Suppressor macrophage (primary cell): ENCODE data around the gene NXPE3.
A peak's percentile ranks its signal among the peaks of the same experiment; 100 is the strongest.
"Not testable (repeated sequence)": the region's sequence is repeated elsewhere in the genome, so short reads cannot be mapped to it uniquely, and the experiment has no call there.

Experiments used
- DNase-seq, 4 experiments: peaks; one replicate each; pipeline ENCODE4 v3.0.0-alpha.2; 2020 to 2022
- total RNA-seq, 17 experiments: gene quantifications; one replicate each; lab custom pipeline; 2026; ENCODE audit warnings: mixed read lengths in 6 of 17, inconsistent platforms in 3 of 17; lab: John Stamatoyannopoulos, UW

The NXPE3 gene
- 4.2 to 41.7 (median 22.9) reads per million in 17 experiments for total RNA-seq

DNA sequence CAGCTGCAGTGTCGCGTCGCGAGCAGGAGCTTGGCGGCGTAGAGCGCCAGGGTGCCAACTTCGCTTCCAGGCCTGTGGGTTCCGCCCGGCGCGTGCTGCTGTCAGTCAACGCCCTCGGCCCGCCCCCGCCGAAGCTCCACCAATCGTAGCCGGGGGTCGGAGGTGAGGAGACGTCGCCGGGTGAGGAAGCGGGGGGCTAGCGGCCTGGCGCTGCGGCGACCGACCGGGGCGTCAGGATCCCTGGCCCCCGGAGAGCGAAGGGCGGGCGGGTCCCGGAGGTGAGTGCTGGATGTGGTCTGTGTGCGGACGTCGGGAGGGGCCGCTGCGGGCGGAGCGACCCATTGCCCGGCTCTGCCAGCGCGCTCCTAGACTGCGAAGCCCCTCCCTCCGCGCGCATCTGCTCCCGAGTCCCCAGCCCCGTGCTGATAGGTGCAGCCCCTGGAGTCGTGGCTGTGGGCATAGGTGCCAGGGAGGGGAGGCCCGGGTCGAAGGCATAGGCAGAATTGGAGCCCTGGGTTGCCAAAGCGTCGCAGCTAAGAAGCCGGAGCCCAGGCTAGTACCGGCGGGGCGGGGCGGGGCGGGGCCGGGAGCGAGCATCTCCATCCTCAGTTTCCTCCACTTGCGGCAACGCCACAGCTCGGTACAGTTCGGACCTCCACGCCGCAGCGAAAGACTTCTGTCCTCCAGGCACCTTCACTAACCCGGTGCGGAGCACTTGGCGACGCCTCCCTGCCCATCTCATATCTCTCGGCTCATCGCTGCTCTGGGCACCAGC lies at the start of gene NXPE3:
NXPE3 (plus strand) TSS at position 165 of the 775 bp plus-strand sequence. CDS start 6,386 bp downstream, outside the sequence.
- DNase-seq: peak; percentile 81 to 95 (median 88)

DNA sequence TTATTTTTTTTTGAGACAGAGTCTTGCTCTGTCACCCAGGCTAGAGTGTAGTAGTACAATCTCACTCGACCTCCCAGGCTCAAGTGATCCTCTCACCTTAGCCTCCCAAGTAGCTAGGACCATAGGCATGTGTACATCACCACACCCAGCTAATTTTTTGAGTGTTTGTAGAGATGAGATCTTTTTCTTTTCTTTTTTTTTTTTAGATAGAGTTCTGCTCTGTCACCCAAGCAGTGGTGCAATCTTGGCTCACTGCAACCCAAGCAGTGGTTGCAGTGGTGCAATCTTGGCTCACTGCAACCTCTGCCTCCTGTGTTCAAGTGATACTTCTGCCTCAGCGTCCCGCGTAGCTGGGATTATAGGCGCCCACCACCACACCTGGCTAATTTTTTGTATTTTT lies 49.4 kb upstream of the NXPE3 start:
- no peak for DNase-seq

DNA sequence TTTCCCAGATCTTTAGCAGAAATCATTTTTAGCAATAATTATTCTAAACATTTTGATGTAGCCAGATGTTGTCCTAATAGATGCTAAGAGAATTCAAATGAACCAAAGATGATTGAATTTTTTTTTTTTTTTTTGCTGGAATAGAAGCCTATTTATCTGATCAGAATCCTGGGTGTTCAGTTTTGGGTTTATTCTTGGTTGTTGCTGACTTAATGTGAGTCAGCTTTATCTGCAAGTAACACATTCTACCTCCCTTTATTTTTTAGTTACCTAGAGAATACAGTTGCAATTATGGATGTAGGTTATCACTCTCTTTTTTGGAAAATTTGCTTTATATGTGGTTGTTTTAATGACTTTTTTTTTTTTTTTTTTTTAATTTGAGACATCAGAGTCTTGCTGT lies 48.2 kb upstream of the NXPE3 start:
- DNase-seq: no peak

DNA sequence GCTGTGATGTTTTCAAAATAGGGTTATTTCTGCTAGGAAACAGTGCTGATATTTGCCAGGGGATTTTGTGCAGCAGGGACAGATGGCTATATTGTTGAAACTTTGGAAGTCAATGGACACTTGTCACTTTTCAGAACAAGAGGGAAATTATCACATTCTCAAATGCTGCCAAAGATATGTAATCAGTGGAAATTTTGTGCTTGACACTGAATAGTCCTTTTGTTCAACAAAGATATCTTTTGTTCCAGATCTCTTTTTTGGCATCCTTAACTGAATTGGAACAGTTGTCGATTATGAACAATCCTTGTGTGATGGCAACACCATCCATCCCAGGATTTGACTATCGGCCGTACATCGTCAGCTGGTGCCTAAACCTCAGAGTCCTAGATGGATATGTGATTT lies 46.8 kb upstream of the NXPE3 start:
- DNase-seq: no peak

DNA sequence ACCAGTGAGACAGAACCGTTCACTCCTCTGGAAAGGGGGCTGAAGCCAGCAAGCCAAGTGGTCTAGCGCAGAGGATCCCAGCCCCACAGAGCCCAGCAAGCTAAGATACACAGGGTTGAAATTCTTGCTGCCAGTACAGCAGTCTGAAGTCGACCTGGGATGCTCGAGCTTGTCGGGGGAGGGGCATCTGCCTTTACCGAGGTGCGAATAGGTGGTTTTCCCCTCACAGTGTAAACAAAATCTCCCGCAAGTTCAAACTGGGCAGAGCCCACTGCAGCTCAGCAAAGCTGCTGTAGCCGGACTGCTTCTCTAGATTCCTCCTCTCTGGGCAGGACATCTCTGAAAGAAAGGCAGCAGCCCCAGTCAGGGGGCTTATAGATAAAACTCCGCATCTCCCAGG lies 43.2 kb upstream of the NXPE3 start:
- DNase-seq: no peak

DNA sequence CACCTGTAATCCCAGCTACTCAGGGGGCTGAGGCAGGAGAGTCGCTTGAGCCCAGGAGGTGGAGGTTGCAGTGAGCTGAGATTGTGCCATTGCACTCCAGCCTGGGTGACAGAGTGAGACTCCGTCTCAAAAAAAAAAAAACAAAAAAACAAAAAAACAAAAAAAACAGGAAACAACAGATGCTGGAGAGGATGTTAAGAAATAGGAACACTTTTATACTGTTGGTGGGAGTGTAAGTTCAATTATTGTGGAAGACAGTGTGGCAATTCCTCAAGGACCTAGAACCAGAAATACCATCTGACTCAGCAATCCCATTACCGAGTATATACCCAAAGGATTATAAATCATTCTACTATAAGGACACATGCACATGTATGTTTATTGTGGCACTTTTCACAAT lies 37.1 kb upstream of the NXPE3 start:
- DNase-seq: not testable (repeated sequence)

DNA sequence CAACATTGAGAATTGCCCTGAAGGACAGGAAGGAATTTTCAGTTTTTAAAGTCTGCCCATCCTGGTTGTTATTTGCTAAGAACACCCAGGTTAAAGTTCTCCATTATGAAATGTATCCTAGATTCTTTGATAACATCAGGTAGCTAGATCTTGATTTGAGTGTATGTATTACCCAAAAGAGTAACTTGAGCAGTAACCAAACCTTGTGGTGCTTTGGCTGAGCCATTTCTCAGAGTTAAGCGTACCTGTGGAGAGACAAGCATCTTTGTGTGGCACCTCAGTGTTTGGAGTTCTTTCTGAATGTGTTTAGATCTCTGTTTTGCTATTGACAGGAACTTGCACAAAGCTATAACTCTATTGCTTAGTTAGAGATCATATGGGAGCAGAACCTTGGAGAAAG lies 34.2 kb upstream of the NXPE3 start:
- DNase-seq: no peak

DNA sequence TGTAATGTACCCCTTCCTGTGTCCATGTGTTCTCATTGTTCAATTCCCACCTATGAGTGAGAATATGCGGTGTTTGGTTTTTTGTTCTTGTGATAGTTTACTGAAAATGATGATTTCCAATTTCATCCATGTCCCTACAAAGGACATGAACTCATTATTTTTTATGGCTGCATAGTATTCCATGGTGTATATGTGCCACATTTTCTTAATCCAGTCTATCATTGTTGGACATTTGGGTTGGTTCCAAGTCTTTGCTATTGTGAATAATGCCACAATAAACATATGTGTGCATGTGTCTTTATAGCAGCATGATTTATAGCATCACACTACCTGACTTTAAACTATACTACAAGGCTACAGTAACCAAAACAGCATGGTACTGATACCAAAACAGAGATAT lies 33.1 kb upstream of the NXPE3 start:
- not testable (repeated sequence) for DNase-seq

DNA sequence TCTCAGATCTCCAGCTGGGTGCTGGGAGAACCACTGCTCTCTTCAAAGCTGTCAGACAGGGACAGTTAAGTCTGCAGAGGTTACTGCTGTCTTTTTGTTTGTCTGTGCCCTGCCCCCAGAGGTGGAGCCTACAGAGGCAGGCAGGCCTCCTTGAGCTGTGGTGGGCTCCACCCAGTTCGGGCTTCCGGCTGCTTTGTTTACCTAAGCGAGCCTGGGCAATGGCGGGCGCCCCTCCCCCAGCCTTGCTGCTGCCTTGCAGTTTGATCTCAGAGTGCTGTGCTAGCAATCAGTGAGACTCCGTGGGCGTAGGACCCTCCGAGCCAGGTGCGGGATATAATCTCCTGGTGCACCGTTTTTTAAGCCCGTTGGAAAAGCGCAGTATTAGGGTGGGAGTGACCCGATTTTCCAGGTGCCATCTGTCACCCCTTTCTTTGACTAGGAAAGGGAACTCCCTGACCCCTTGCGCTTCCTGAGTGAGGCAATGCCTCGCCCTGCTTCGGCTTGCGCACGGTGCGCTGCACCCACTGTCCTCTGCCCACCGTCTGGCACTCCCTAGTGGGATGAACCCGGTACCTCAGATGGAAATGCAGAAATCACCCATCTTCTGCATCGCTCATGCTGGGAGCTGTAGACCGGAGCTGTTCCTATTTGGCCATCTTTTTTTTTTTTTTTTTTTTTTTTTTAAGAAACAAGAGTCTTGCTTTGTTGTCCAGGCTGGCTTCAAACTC lies 25.5 kb upstream of the NXPE3 start:
- DNase-seq: not testable (repeated sequence)

DNA sequence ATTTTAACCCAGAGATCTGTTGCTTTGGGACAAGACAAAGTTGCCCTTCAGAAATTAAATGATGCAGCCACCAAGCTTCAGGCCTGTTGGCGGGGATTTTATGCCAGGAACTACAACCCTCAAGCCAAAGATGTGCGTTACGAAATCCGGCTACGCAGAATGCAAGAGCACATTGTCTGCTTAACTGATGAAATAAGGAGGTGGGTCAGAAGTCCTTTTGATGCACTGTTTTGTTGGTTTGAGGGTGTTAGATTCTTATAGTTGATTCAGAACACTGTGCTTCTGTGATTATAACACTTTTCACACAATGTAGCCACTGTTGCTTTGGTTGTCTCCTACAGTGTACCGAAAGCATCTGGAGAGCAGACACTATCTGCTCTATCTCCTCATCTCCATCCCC lies 20.8 kb upstream of the NXPE3 start:
- DNase-seq: no peak

DNA sequence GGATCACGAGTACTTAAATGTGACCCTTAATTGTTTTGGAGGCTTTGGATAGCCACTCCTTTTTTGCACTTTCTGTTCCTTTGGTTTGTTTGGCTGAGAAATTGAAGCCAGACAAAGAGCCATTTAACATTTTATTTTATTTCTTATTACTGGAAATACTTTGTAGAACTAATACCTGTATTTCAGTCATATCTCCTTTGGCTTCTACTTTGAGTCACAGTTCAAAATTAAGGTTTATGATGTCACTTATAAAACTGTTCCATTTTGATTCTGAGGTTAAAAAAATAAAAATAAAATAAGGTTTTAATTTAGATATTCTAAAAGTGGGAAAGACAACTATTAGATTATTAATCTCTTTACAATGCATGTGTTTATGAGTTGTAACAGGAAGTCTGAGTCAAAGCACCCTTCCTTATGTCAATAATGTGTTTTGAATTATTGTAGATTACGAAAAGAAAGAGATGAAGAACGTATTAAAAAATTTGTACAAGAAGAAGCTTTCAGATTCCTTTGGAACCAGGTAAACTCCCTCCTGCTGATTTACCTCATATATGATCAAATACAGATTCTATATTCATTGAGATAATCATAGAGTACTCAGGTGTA lies 16.9 kb upstream of the NXPE3 start:
- no peak for DNase-seq

DNA sequence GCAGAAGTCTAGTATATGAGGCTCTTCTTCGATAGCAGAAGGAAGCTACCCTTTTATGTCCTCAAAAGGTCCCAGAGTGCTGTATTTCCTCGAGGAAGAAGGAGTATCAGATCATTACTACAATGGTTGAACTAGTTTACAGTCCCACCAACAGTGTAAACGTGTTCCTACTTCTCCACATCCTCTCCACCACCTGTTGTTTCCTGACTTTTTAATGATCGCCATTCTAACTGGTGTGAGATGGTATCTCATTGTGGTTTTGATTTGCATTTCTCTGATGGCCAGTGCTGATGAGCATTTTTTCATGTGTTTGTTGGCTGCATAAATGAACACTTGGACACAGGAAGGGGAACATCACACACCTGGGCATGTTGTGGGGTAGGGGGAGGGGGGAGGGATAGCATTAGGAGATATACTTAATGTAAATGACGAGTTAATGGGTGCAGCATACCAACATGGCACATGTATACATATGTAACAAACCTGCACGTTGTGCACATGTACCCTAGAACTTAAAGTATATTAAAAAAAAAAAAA lies 1.2 kb upstream of the NXPE3 start:
- DNase-seq: not testable (repeated sequence)

DNA sequence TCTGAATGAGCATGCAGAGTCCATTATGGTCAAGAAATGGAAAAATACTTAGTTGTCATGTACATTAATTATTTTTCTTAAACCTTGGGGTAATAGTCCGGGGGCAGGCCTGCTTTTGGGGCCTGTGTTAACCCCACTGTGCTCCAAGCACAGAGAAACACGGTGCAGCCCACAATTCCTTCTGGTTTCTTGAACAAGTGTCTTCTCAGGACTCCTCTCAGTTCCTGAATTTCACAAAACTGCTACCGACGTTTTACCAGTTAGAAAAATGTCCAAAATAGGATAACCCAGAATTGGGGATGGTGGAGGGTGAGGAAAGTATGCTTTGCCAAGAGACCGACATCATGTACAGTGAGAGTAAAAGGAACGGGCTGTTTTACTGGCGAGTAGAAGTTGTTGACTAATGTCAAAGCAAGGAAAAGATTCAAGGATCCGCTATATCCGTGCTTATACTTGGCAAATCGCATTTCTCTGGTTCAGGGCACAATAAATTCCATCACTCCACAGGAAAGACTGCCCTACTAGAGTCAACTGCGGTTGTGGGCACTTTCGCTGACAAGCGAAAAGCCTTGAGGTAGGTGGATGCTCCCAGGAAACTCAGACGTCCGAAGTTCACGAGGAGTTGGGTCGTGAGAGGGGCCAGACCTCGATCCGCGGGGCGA lies 495 bp upstream of the NXPE3 start:
- DNase-seq: peak in 2 of 4 experiments; percentile 2 to 25

DNA sequence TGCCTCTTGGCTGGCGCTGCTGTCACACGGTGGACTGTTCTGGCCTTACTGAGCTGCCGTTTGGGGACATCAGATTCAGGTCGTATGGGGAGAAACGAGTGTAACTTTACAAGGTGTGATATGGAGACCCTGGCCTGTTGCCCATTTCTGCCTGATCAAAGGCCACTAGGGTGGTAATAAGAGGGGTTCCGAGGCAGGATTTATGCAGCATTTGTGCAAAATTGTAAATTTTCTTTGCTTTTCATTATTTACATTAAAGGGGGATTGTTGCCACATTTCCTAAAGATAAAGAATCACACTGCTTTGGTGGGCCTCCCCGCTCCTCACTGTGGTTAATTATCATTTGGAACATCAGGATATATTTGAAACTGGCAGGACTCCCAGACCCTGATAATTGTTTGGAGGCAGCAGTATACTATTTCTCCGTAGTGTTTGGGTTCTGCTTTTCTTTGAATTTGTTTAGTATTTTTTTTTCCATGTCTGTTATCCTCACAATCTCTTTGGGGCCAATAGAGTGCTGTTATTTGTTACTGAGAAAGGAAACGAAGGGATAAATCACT lies 891 bp downstream of the NXPE3 start:
- DNase-seq: no peak

DNA sequence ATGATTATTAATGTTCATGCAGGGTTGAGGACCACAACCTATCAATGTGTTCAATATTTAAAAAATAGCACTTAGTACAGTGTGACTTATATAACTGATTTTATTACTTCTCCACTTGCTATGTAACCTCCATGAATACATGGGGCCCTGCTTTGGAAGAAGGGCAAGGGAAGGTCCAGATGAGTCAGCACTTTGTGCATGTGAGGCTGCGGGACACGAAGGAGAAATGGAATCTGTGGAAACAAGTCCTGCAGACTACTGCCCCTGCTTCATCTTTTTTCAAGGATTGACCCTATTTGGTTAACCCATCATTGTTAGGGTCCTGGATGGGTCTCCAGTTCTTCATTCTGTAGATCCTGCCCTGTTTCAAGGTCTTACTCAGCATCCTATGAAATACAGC lies 1.6 kb downstream of the NXPE3 start:
- DNase-seq: peak in 3 of 4 experiments; percentile 28 to 48 (median 34)

DNA sequence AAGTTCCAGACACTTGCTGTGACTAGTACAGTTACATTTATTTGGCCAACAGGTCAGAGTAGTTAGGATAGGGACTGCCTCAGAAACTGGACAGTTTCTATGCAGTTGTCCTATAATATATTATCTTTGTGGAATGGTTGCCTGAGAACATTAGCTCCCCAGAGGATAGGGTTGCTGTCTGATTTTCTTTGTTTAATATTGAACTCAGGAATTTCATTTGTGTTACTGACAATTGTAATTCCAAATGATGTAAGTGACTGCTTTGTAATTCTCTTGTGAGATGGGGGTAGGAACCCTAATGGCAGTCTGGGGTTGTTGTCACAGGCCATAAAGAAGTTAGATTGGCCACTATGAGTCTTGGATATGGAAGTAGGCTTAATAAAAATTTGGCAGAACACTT lies 2.2 kb downstream of the NXPE3 start:
- no peak for DNase-seq

DNA sequence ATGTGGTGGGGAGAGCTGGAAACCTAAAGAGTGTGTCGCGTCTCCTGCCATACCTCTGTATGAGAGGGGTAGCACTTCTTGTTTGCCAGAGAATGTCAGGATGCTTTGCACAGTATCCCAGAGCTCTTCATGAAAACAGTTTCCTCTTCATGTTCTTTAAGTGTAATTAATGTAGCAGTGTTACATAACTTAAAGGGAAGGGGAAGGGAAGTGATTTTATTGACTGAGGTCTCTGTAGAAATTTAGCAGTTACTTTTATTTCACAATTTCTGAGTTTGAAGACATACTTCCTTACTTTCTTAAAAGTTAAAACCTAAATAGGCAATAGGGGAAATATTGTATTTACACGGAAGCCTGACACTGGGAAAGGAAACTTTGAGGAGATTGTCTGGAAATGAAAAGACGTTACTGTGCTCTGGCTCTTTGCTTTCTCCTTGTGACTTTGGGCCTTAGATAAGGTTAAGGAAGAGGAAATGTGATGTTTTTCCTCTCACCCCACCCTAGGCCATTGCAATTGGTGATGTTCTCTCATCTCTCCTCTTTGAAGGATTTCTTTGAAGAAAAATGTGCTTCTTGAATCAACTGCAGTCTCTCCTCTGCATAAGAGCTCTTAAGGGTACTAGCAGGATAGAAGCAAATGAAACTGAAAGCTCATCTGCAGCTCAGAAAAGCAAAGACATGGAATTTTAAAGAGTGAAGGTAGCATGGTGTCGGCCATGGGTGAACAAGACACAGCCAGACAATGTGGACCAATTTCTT lies 6.0 kb downstream of the NXPE3 start:
- DNase-seq: peak; percentile 13 to 80 (median 47)

DNA sequence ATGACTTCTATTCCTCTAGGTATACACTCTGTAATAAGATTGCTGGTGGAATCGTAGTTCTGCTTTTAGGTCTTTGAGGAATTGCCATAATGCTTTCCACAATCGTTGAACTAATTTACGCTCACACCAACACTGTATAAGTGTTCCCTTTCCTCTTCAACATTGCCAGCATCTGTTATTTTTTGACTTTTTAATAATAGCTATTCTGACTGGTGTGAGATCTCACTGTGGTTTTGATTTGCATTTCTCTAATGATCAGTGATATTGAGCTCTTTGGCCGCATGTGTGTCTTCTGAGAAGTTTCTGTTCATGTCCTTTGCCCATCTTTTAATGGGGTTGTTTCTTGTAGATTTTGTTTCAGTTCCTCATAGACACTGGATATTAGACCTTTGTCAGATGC lies 12.8 kb downstream of the NXPE3 start:
- peak in 1 of 4 experiments; percentile 34 for DNase-seq

DNA sequence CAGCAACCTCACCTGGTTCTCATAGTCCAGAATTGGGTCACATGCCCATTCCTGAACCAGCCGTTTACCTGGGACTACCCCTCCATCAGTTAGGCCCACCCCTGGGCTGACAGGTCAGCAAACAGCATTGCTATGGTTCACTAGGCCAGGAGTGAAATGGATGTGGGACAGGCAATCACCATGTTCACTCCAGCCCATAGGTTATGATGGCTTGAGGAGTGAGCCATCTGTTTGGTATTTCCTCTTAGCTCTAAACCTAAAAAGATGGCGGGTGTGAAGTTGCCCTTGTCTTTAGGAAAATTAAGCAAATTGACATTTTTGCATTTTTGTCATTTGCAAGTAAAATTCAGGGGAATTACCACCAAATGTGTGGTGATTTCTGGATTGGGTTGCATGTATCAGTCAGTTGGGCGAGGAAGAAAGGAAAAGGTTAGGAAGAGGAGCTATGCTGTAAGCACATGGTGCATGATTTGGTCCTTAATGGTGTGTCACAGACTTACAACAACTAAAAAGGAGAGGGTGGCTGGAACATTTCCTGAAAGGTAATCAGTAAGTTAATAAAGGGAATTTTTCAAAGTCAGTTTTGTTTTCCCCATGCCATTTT lies 17.2 kb downstream of the NXPE3 start:
- DNase-seq: no peak

DNA sequence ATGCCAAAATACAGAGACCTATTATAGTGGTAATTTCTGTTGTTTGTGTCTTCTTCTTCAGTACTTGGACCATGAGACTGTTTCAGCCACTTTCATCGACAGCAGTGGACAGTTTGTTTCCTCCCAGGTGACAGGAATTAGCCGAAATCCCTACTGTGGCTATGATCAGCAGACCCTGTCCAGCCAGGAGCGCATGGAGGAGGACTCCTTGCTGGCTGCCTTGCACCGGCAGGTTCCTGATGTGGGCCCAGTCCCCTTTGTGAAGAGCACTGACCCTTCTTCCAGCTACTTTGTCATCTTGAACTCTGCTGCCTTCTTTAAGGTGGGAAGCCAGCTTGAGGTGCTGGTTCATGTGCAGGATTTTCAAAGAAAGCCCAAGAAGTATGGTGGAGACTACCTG lies 22.2 kb downstream of the NXPE3 start:
- DNase-seq: no peak

DNA sequence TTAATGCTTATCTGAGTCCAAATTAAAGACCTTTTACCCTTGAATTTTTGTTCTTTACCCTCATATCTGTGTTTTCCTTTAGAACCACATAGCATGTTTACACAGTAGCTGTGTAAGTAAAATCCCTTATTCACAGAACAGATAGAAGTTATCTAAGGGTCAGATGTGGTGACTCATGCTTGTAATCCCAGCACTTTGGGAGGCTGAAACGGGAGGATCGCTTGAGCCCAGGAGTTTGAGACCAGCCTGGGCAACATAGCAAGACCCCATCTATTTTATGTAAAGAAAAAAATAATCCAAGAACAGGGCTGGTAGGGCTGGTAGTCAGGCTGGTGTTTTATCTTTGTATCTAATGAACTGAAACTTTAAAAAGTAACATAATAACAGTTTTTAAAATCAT lies 23.2 kb downstream of the NXPE3 start:
- DNase-seq: no peak
